ENCODE results near the gene DNAI1. TPM values are rescaled to one million over a fixed set of nuclear protein-coding genes. Genes with fewer than 3 reads are reported as not detected.

DNAI1 gene
- total and polyA plus RNA-seq, 10 of the 15 experiments (the other 5 are each of a cell fraction or from before 2014, with no cell fraction given) = not detected

- ChIA-PET SMC1A (ENCODE audit: uncharacterized antibody, unreplicated experiment) (interaction anchor here (1.3 to 1.5 kb wide), 2 partner anchors 12 to 16 kb away, joined by 3 read pairs; no protein-coding TSS in a partner anchor), RAD21 (ENCODE audit: unreplicated experiment) (no interaction called here), POLR2A (no interaction called here), CTCF (interaction anchor here (1.1 to 1.5 kb wide), 3 partner anchors 16 to 153 kb away, joined by 3 to 5 read pairs (median 5); no protein-coding TSS in a partner anchor)
- no peaks in the 10 kb centered on the region; a peak in 1 of 4 replicates for H3K27me3 ChIP-seq (replicated peaks in 1 of 2; ENCODE audit: control insufficient read depth in 2 of 2, insufficient read depth in 2 of 2, low read length in 1 of 2)
- no peak overlapping the region for H3K4me2 ChIP-seq (ENCODE audit: control insufficient read depth, insufficient read depth)
- BruUV-seq (replicated peaks) = no TSS peak
- H3K79me2 ChIP-seq (ENCODE audit: control insufficient read depth, insufficient read depth, low read length) = no peaks in the 10 kb centered on the region
- peaks cover 4% of the 10 kb centered on the region; the same call in 1 of the 2 replicates for H3K4me1 ChIP-seq (ENCODE audit: control insufficient read depth, insufficient read depth, low read length)
- no peaks in the 10 kb centered on the region; the same call in 2 of the 3 replicates for H3K9me3 ChIP-seq (replicated peaks; ENCODE audit: control insufficient read depth, insufficient read depth, low read length)
- no peak overlapping the region for H3K9ac ChIP-seq (ENCODE audit: control insufficient read depth, insufficient read depth, low read length)
- H4K20me1 ChIP-seq (ENCODE audit: control insufficient read depth, insufficient read depth) = peaks cover 6% of the 10 kb centered on the region; the same call in 1 of the 2 replicates
- 79% methylated on average over 2 of the region's 2 CpGs for WGBS (ENCODE audit: insufficient coverage, insufficient replicate concordance, low lambda C conversion rate, missing lambda C conversion rate)
- no peak overlapping the region for H2AFZ ChIP-seq (ENCODE audit: control insufficient read depth, low read depth, low read length)
- ATAC-seq = no peak
- FAIRE-seq = no peak
- no peak overlapping the region for H3K27ac ChIP-seq (ENCODE audit: control insufficient read depth, insufficient read depth)
- in situ Hi-C loops (cut with MboI) (no loop called here), intact Hi-C loops (cut with micrococcal nuclease; ENCODE audit: unreplicated experiment) (no loop called here)
- no peak overlapping the region for H3K4me3 ChIP-seq
- DNase-seq (ENCODE audit: low read depth, low spot score) = no peak
- H3K36me3 ChIP-seq (ENCODE audit: control insufficient read depth in 2 of 2, insufficient read depth in 2 of 2, low read length in 1 of 2) = no peaks in the 10 kb centered on the region
- TF ChIP-seq CREB1 (IDR thresholded peaks at IDR 0.05; ENCODE audit: low read depth) (no peak), MEF2B (IDR thresholded peaks at IDR 0.05; ENCODE audit: partially characterized antibody, poor library complexity, severe bottlenecking) (no peak), ZBTB40 (IDR thresholded peaks at IDR 0.05; ENCODE audit: borderline replicate concordance) (no peak), CBFB (IDR thresholded peaks at IDR 0.05; ENCODE audit: low read depth) (no peak), E2F8 (IDR thresholded peaks at IDR 0.05; ENCODE audit: low read depth, partially characterized antibody) (no peak), PML (IDR thresholded peaks at IDR 0.05; ENCODE audit: low read length) (no peak), HDAC6 (IDR thresholded peaks at IDR 0.05; ENCODE audit: unreplicated experiment) (no peak), ETV6 (conservative IDR thresholded peaks at IDR 0.05 in 1 of 2, IDR thresholded peaks at IDR 0.05 in 1 of 2; ENCODE audit: borderline replicate concordance in 1 of 2, low read depth in 1 of 2) (no peak), JUNB (IDR thresholded peaks at IDR 0.05) (no peak), NR2C1 (IDR thresholded peaks at IDR 0.05) (no peak), TBL1XR1 (IDR thresholded peaks at IDR 0.05; ENCODE audit: low read depth, low read length) (no peak), MTA3 (IDR thresholded peaks at IDR 0.05; ENCODE audit: borderline replicate concordance, low read length) (no peak), ZBTB11 (CRISPR knock-in tag; IDR thresholded peaks at IDR 0.05) (no peak), ZNF24 (IDR thresholded peaks at IDR 0.05) (no peak)
These were observed 7.5 kb upstream of the DNAI1 start for GRCh38 chr9:34451135-34451534.

Measured in GM12878 (cell line).